ENCODE measurements around the gene GRHL3.

- TF ChIP-seq CTCF (IDR thresholded peaks at IDR 0.05; ENCODE audit: low read length) (no peak), EZH2 (IDR thresholded peaks at IDR 0.05; ENCODE audit: borderline replicate concordance, low read length) (no peak)
Measured at GRCh38 chr1:24329797-24330543, 10.8 kb downstream of the GRHL3 start.

Data from OCI-LY1 (cell line).